HG02840 (cell line): ENCODE measurements around the gene NSMF.

Experiments used
- ATAC-seq: cut with Tn5 transposase; IDR thresholded peaks from one replicate; pipeline ENCODE4 v1.9.1; 2021; ENCODE audit warnings: mild to moderate bottlenecking, moderate library complexity, moderate number of reproducible peaks; ENCODE audit not compliant: unreplicated experiment, low FRiP score

The NSMF gene

GRCh38 chr9:137434498-137435380 lies 24.4 kb downstream of the NSMF start:
- no peak for ATAC-seq

- no peak for ATAC-seq
These were observed 25.2 kb downstream of the NSMF start for GRCh38 chr9:137433916-137434431.

GRCh38 chr9:137433349-137433915 lies 25.7 kb downstream of the NSMF start:
- ATAC-seq: no peak

- ATAC-seq: no peak
These were observed 26.3 kb downstream of the NSMF start for GRCh38 chr9:137432687-137433348.

- ATAC-seq: no peak
These were observed 27.7 kb downstream of the NSMF start for GRCh38 chr9:137431416-137431931.

GRCh38 chr9:137430723-137431415 lies 28.3 kb downstream of the NSMF start:
- ATAC-seq: no peak

- no peak for ATAC-seq
These were observed 29.0 kb downstream of the NSMF start for GRCh38 chr9:137429974-137430722.

GRCh38 chr9:137429546-137429890 lies 29.6 kb downstream of the NSMF start:
- no peak for ATAC-seq

- ATAC-seq: no peak
These were observed 30.1 kb downstream of the NSMF start for GRCh38 chr9:137428841-137429545.

GRCh38 chr9:137428311-137428630 lies 30.9 kb downstream of the NSMF start:
- no peak for ATAC-seq

GRCh38 chr9:137427454-137428310 lies 31.5 kb downstream of the NSMF start:
- ATAC-seq: no peak

GRCh38 chr9:137426018-137426681 lies 33.0 kb downstream of the NSMF start:
- ATAC-seq: no peak

- no peak for ATAC-seq
These were observed 35.4 kb downstream of the NSMF start for GRCh38 chr9:137423514-137424291.

- ATAC-seq: peak; percentile 77
These were observed 36.3 kb downstream of the NSMF start, which contains the start of the genes EXD3 and NOXA1 for GRCh38 chr9:137422604-137423513. TSS of gene EXD3 (minus strand) at chr9:137423162. CDS start at chr9:137395357, 27,805 bp downstream. TSS of gene NOXA1 (plus strand) at chr9:137423393. CDS start at chr9:137423530, 137 bp downstream.

GRCh38 chr9:137421838-137422603 lies 37.1 kb downstream of the NSMF start:
- no peak for ATAC-seq
